H9 (cell line): ENCODE measurements around the gene SUN1. TPM values are rescaled to one million over a fixed set of nuclear protein-coding genes. Genes with fewer than 3 reads are reported as not detected.
A peak's percentile ranks its signal among the peaks of the same experiment; 100 is the strongest.

ENCODE experiments used
- DNase-seq: peaks from one replicate; pipeline ENCODE4 v3.0.0-alpha.2; 2017
- H2AFZ ChIP-seq: one replicate; pipeline ENCODE4 v1.6.1; 2013; ENCODE audit warnings: mild to moderate bottlenecking, low read length, control low read depth, moderate library complexity
- H2AK5ac ChIP-seq: 2 replicates; pipeline ENCODE4 v1.6.1; 2013; ENCODE audit warnings: low read length, control low read depth, mixed read lengths; ENCODE audit not compliant: insufficient read length
- H2BK120ac ChIP-seq: one replicate; pipeline ENCODE4 v1.6.1; 2013; ENCODE audit warnings: low read depth, mild to moderate bottlenecking, low read length, control low read depth, inconsistent platforms; ENCODE audit not compliant: poor library complexity, severe bottlenecking
- H2BK12ac ChIP-seq: 2 replicates; pipeline ENCODE4 v1.6.1; 2013; ENCODE audit warnings: low read length, control low read depth, mixed read lengths, low read depth; ENCODE audit not compliant: insufficient read length
- H2BK15ac ChIP-seq: 2 replicates; pipeline ENCODE4 v1.6.1; 2013; ENCODE audit warnings: low read depth, low read length, control low read depth
- H2BK20ac ChIP-seq: one replicate; pipeline ENCODE4 v1.6.1; 2013; ENCODE audit warnings: low read depth, mild to moderate bottlenecking, low read length, control low read depth, inconsistent platforms; ENCODE audit not compliant: poor library complexity, severe bottlenecking
- H2BK5ac ChIP-seq: 2 replicates; pipeline ENCODE4 v1.6.1; 2013; ENCODE audit warnings: low read length, control low read depth, mixed read lengths; ENCODE audit not compliant: insufficient read length
- H3K14ac ChIP-seq: 2 replicates; pipeline ENCODE4 v1.6.1; 2013; ENCODE audit warnings: low read length, control low read depth; ENCODE audit not compliant: insufficient read depth
- H3K18ac ChIP-seq: 2 replicates; pipeline ENCODE4 v1.6.1; 2013; ENCODE audit warnings: low read depth, mild to moderate bottlenecking, mixed read lengths, low read length, control low read depth; ENCODE audit not compliant: insufficient read length
- H3K23ac ChIP-seq: 2 replicates; pipeline ENCODE4 v1.6.1; 2013; ENCODE audit warnings: low read length, control low read depth, mixed read lengths, low read depth; ENCODE audit not compliant: insufficient read length
- H3K23me2 ChIP-seq: 2 replicates; pipeline ENCODE4 v1.6.1; 2013; ENCODE audit warnings: low read depth, mild to moderate bottlenecking, mixed read lengths, low read length, control low read depth; ENCODE audit not compliant: insufficient read length, poor library complexity, severe bottlenecking
- H3K27ac ChIP-seq: 2 replicates; pipeline ENCODE4 v1.5.1; 2013; ENCODE audit warnings: low read length, control low read depth, mixed read lengths, low read depth; ENCODE audit not compliant: insufficient read length
- H3K27me3 ChIP-seq: 2 replicates; pipeline ENCODE4 v1.6.1; 2013; ENCODE audit warnings: low read length, control low read depth, inconsistent platforms; ENCODE audit not compliant: insufficient read depth
- H3K4ac ChIP-seq: 2 replicates; pipeline ENCODE4 v1.6.1; 2013; ENCODE audit warnings: low read depth, mild to moderate bottlenecking, control low read depth, inconsistent platforms, low read length, moderate library complexity
- H3K4me1 ChIP-seq: 2 replicates; pipeline ENCODE4 v1.6.1; 2013; ENCODE audit warnings: low read length, control low read depth, inconsistent platforms; ENCODE audit not compliant: insufficient read depth
- H3K4me2 ChIP-seq: 2 replicates; pipeline ENCODE4 v1.6.1; 2013; ENCODE audit warnings: low read length, control low read depth, mixed read lengths; ENCODE audit not compliant: insufficient read length, insufficient read depth
- H3K56ac ChIP-seq: 2 replicates; pipeline ENCODE4 v1.6.1; 2013; ENCODE audit warnings: low read depth, mild to moderate bottlenecking, mixed read lengths, low read length, control low read depth; ENCODE audit not compliant: insufficient read length
- H3K79me1 ChIP-seq: 2 replicates; pipeline ENCODE4 v1.6.1; 2013; ENCODE audit warnings: low read depth, mild to moderate bottlenecking, moderate library complexity, low read length, control low read depth, inconsistent platforms; ENCODE audit not compliant: insufficient read depth, poor library complexity, severe bottlenecking
- H3K79me2 ChIP-seq: 2 replicates; pipeline ENCODE4 v1.6.1; 2013; ENCODE audit warnings: low read length, control low read depth, inconsistent platforms; ENCODE audit not compliant: insufficient read depth
- H3K9ac ChIP-seq: 2 replicates; pipeline ENCODE4 v1.6.1; 2013; ENCODE audit warnings: low read length, control low read depth, mixed read lengths; ENCODE audit not compliant: insufficient read length; ENCODE audit errors: extremely low read depth
- H3K9me3 ChIP-seq: one replicate; pipeline ENCODE4 v1.6.1; 2013; ENCODE audit warnings: low read depth, low read length, inconsistent platforms; ENCODE audit not compliant: control insufficient read depth
- H3T11ph ChIP-seq: one replicate; pipeline ENCODE4 v1.6.1; 2013; ENCODE audit warnings: mild to moderate bottlenecking, low read length, control low read depth, inconsistent platforms
- H4K20me1 ChIP-seq: one replicate; pipeline ENCODE4 v1.6.1; 2013; ENCODE audit not compliant: control insufficient read depth, insufficient read length, insufficient read depth
- H4K5ac ChIP-seq: 2 replicates; pipeline ENCODE4 v1.6.1; 2013; ENCODE audit warnings: low read depth, mild to moderate bottlenecking, mixed read lengths, low read length, control low read depth; ENCODE audit not compliant: insufficient read length
- H4K8ac ChIP-seq: replicated peaks from 2 replicates; pipeline ENCODE4 v1.6.1; 2013; ENCODE audit warnings: low read length, control low read depth, mixed read lengths, low read depth; ENCODE audit not compliant: insufficient read length
- H4K91ac ChIP-seq: 2 replicates; pipeline ENCODE4 v1.6.1; 2013; ENCODE audit warnings: low read depth, mild to moderate bottlenecking, moderate library complexity, mixed read lengths, low read length, control low read depth; ENCODE audit not compliant: insufficient read length
- H3K27ac Mint-ChIP-seq, 3 experiments: 2 replicates in 2 of 3; 3 replicates in 1 of 3; pipeline ENCODE4 v1.8.0; 2020 to 2021; ENCODE audit warnings: mixed read lengths in 3 of 3, mild to moderate bottlenecking in 1 of 3, moderate library complexity in 1 of 3
- H3K27me3 Mint-ChIP-seq: 2 replicates; pipeline ENCODE4 v1.8.0; 2021; ENCODE audit warnings: low read depth, mild to moderate bottlenecking, moderate library complexity, mixed read lengths
- H3K36me3 Mint-ChIP-seq, 3 experiments: 2 replicates in 2 of 3; 3 replicates in 1 of 3; pipeline ENCODE4 v1.8.0; 2020 to 2021; ENCODE audit warnings: low read depth in 3 of 3, mixed read lengths in 3 of 3; ENCODE audit not compliant: insufficient read depth in 1 of 3
- H3K4me1 Mint-ChIP-seq, 2 experiments: 2 replicates each; pipeline ENCODE4 v1.8.0; 2020; ENCODE audit warnings: mixed read lengths in 2 of 2
- H3K4me3 Mint-ChIP-seq, 2 experiments: 2 replicates in 1 of 2; 3 replicates in 1 of 2; pipeline ENCODE4 v1.8.0; 2020 to 2021; ENCODE audit warnings: mild to moderate bottlenecking in 2 of 2, mixed read lengths in 2 of 2, moderate library complexity in 1 of 2
- H3K9me3 Mint-ChIP-seq, 2 experiments: 2 replicates in 1 of 2; 3 replicates in 1 of 2; pipeline ENCODE4 v1.8.0; 2020; ENCODE audit warnings: mild to moderate bottlenecking in 2 of 2, mixed read lengths in 2 of 2, moderate library complexity in 1 of 2
- CTCF ChIP-seq: fragments of 200-600 bp; sonication (generic); conservative IDR thresholded peaks from 3 replicates; pipeline ENCODE4 v1.8.0; 2021; ENCODE audit warnings: antibody characterized with exemption, mild to moderate bottlenecking
- WGBS: extraction: QIAGEN DNeasy Blood & Tissue Kit; methylation state at CpG from one replicate; pipeline ENCODE4 v1.1.7; 2013; ENCODE audit warnings: missing lambda C conversion rate, low lambda C conversion rate, mixed read lengths; ENCODE audit not compliant: insufficient read length; ENCODE audit errors: extremely low coverage; 5-methylcytosine and 5-hydroxymethylcytosine counted together
- total RNA-seq: library from RNA; stranded (reverse); gene quantifications from 2 replicates; pipeline ENCODE4 v1.2.1, GENCODE V29; 2021

The SUN1 gene
- total RNA-seq, 1 experiment from 2014 or later: 118 TPM

GRCh38 chr7:844043-844442 is 11.8 kb downstream of the SUN1 start:
- no peak overlapping the region for H4K91ac ChIP-seq
- H3K4me1 ChIP-seq: no peaks in the 10 kb centered on the region
- no peak overlapping the region for H3K9ac ChIP-seq
- H2AFZ ChIP-seq: no peak overlapping the region
- H2BK15ac ChIP-seq: no peak overlapping the region
- Mint-ChIP-seq H3K4me1 (peaks cover 0 to 4% of the 10 kb centered on the region in 2 experiments; a peak in 1 of 4 replicates), H3K9me3 (peaks cover 3 to 7% of the 10 kb centered on the region in 2 experiments; a peak in 3 of 5 replicates), H3K27ac (peak overlapping the region in 1 of 3 experiments; percentile 83; a peak in 1 of 7 replicates), H3K27me3 (no peaks in the 10 kb centered on the region), H3K4me3 (no peak overlapping the region), H3K36me3 (peaks cover 62 to 84% (median 74%) of the 10 kb centered on the region in 3 experiments)
- no peak overlapping the region for H3K18ac ChIP-seq
- H3K9me3 ChIP-seq: no peaks in the 10 kb centered on the region
- no peak overlapping the region for H2BK120ac ChIP-seq
- H2BK12ac ChIP-seq: no peak overlapping the region
- TF ChIP-seq CTCF: no peak
- no peaks in the 10 kb centered on the region for H3K23me2 ChIP-seq
- no peaks in the 10 kb centered on the region; the same call in 1 of the 2 replicates for H3K79me2 ChIP-seq
- H2BK20ac ChIP-seq: no peak overlapping the region
- H4K20me1 ChIP-seq: no peaks in the 10 kb centered on the region
- no peak overlapping the region for H3K14ac ChIP-seq
- no peak overlapping the region for H3K56ac ChIP-seq
- no peak overlapping the region for H4K5ac ChIP-seq
- no peak overlapping the region for H3K23ac ChIP-seq
- no peak overlapping the region for H2BK5ac ChIP-seq
- no peak overlapping the region for H2AK5ac ChIP-seq
- WGBS: no CpG with 5 or more reads among the region's 14 CpGs
- H3K27ac ChIP-seq: no peak overlapping the region
- no peak overlapping the region for H3K4me2 ChIP-seq
- H4K8ac ChIP-seq: no peak overlapping the region
- H3K4ac ChIP-seq: no peak overlapping the region
- no peak overlapping the region for H3T11ph ChIP-seq
- DNase-seq: no peak
- no peaks in the 10 kb centered on the region for H3K79me1 ChIP-seq
- H3K27me3 ChIP-seq: no peaks in the 10 kb centered on the region
